Endothelial cell (in vitro differentiated cells): ENCODE results near the gene UQCR11. TPM values are rescaled to one million over a fixed set of nuclear protein-coding genes. Genes with fewer than 3 reads are reported as not detected.
A peak's percentile ranks its signal among the peaks of the same experiment; 100 is the strongest.

ENCODE experiments used
- DNase-seq: peaks from one replicate; pipeline ENCODE4 v3.0.0; 2021; ENCODE audit warnings: low spot score
- H3K27ac Mint-ChIP-seq: one replicate; pipeline ENCODE4 v1.8.0; 2021; ENCODE audit warnings: mixed read lengths, inconsistent platforms; ENCODE audit not compliant: unreplicated experiment
- H3K27me3 Mint-ChIP-seq: one replicate; pipeline ENCODE4 v1.8.0; 2021; ENCODE audit warnings: mild to moderate bottlenecking, moderate library complexity, mixed read lengths, inconsistent platforms; ENCODE audit not compliant: unreplicated experiment
- H3K36me3 Mint-ChIP-seq: one replicate; pipeline ENCODE4 v1.8.0; 2021; ENCODE audit warnings: mild to moderate bottlenecking, low read depth, mixed read lengths, inconsistent platforms; ENCODE audit not compliant: unreplicated experiment
- H3K4me1 Mint-ChIP-seq: one replicate; pipeline ENCODE4 v1.8.0; 2021; ENCODE audit warnings: mild to moderate bottlenecking, mixed read lengths, inconsistent platforms; ENCODE audit not compliant: unreplicated experiment
- H3K4me3 Mint-ChIP-seq: one replicate; pipeline ENCODE4 v1.8.0; 2021; ENCODE audit warnings: mild to moderate bottlenecking, mixed read lengths, inconsistent platforms; ENCODE audit not compliant: unreplicated experiment
- H3K9me3 Mint-ChIP-seq: one replicate; pipeline ENCODE4 v1.8.0; 2021; ENCODE audit warnings: mixed read lengths, inconsistent platforms; ENCODE audit not compliant: unreplicated experiment
- total RNA-seq: library from RNA; stranded (reverse); fragmentation: NEBNext Ultra II Directional; extraction: Animal tissue kit (Norgen Biotek cat#: 25700); gene quantifications from one replicate; pipeline ENCODE4 v1.2.1, GENCODE V29; 2021; ENCODE audit not compliant: unreplicated experiment
- TF ChIP-seq, protein P1 (sequence below): fragments of 200-600 bp; sonication (generic); IDR thresholded peaks from one replicate; pipeline ENCODE4 v1.5.0; 2021; ENCODE audit warnings: antibody characterized with exemption; ENCODE audit not compliant: unreplicated experiment

Gene UQCR11
- total RNA-seq, 1 donor from 2014 or later: 182 TPM

DNA sequence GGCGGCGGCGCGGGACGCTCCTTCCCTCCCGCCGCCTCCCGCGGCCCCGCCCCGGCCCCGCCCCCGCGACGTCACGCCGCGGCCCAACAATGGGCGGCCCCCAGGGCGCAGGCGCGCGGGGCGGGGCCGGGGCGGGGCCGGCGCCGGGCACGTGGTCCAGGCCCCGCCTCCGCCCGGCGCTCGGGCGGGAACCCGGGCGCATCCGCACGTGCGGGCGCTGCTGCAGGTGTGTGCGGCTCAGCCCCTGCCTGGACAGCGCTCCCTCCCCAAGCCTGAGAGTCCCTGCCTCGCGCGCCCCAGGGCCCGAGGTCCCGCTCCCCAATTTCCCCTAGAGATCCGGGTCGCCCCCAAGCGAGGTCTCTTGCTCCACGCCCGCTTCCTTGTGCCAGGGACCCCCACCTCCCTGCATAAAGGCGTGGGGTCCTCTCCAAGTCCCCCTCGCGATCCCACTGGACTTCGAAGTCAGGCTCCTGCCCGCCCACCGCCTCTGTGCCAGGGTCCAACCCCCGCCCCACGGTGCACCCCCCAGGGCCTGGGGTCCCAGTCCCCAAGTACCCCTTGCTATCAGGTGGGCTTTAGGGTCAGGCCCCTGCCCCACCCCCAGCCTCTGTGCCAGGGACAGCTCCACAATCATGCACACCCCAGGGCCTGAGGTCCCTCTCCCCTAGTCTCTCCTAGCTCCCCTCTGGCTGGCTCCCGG lies 36.8 kb downstream of the UQCR11 start, which contains the start of gene MEX3D:
Gene MEX3D, minus strand, starts transcription at position 6 of the 700 bp plus-strand sequence. CDS start 267 bp downstream, outside the sequence.
- peak within 1 kb of the TSS; percentile 72 for H3K27ac Mint-ChIP-seq
- peak within 1 kb of the TSS; percentile 86 for H3K4me3 Mint-ChIP-seq
- H3K4me1 Mint-ChIP-seq: peaks cover 13% of the 10 kb centered on the region
- TF ChIP-seq, protein P1, sequence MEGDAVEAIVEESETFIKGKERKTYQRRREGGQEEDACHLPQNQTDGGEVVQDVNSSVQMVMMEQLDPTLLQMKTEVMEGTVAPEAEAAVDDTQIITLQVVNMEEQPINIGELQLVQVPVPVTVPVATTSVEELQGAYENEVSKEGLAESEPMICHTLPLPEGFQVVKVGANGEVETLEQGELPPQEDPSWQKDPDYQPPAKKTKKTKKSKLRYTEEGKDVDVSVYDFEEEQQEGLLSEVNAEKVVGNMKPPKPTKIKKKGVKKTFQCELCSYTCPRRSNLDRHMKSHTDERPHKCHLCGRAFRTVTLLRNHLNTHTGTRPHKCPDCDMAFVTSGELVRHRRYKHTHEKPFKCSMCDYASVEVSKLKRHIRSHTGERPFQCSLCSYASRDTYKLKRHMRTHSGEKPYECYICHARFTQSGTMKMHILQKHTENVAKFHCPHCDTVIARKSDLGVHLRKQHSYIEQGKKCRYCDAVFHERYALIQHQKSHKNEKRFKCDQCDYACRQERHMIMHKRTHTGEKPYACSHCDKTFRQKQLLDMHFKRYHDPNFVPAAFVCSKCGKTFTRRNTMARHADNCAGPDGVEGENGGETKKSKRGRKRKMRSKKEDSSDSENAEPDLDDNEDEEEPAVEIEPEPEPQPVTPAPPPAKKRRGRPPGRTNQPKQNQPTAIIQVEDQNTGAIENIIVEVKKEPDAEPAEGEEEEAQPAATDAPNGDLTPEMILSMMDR: no peak
- no peaks in the 10 kb centered on the region for H3K9me3 Mint-ChIP-seq
- peaks cover 4% of the 10 kb centered on the region for H3K36me3 Mint-ChIP-seq
- peaks cover 35% of the 10 kb centered on the region for H3K27me3 Mint-ChIP-seq
- DNase-seq: peak; percentile 87

DNA sequence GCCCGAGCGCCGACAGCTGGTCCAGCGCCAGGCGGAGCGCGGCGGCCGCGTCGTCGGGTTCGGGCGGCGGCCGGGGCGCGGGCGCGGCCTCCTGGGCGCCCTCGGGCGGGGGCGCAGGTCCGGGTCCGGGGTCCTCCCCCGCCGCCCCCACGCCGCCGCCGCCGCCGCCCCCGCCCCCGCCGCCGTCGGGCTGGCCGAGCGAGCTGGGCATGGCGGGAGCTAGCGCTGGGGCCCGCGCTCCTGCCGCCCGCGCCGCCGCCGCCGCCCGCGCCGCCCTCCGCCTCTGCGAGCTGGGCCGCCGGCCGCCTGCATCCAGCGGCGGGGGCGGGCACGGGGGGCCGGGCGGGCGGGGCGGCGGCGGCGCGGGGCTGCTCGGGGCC lies 37.4 kb downstream of the UQCR11 start:
- Mint-ChIP-seq H3K36me3 (peaks cover 4% of the 10 kb centered on the region), H3K9me3 (no peaks in the 10 kb centered on the region), H3K4me1 (peaks cover 10% of the 10 kb centered on the region), H3K4me3 (no peak overlapping the region), H3K27ac (no peak overlapping the region), H3K27me3 (peaks cover 35% of the 10 kb centered on the region)
- no peak for DNase-seq
- TF ChIP-seq, protein P1: no peak

DNA sequence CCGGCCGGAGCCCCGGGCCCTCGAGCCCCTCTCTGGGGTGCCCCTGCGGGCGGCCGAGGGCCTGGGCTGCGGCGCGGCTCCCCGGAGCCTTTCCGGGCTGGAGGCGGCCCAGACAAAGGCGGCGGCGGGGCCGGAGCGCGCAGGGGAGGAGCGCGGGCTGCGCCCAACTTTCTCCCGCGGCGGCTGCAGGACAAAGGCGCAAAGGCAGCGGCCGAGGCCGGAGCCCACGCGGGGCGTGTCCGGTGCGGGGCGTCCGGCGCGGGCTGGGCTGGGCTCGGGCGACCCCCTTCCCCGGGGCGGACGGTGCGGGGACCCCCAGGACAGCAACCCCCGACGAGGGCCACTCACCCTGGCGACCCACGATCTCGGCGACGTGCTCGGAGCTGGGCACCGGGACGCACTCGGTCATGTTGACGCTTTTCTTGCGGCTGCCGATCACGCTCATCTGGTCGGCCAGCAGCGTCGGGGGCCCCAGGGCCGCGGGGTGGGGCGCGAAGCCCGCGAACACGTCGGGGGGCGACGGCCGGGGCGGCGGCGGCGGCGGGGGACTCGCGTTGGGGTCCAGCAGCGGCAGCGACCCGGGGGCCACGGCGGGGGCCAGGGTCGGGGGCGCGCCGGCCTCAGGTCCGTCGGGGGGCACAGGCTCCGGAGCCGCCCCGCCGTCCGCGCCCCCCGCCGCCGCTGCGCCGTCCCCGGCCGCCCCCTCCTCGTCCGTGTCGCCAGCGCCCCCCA lies 38.0 kb downstream of the UQCR11 start:
- H3K9me3 Mint-ChIP-seq: no peaks in the 10 kb centered on the region
- peak overlapping the region; percentile 72 for H3K27ac Mint-ChIP-seq
- H3K4me3 Mint-ChIP-seq: peak overlapping the region; percentile 86
- H3K4me1 Mint-ChIP-seq: peaks cover 10% of the 10 kb centered on the region
- peaks cover 4% of the 10 kb centered on the region for H3K36me3 Mint-ChIP-seq
- peak; percentile 44 for DNase-seq
- TF ChIP-seq, protein P1: no peak
- H3K27me3 Mint-ChIP-seq: peaks cover 35% of the 10 kb centered on the region

DNA sequence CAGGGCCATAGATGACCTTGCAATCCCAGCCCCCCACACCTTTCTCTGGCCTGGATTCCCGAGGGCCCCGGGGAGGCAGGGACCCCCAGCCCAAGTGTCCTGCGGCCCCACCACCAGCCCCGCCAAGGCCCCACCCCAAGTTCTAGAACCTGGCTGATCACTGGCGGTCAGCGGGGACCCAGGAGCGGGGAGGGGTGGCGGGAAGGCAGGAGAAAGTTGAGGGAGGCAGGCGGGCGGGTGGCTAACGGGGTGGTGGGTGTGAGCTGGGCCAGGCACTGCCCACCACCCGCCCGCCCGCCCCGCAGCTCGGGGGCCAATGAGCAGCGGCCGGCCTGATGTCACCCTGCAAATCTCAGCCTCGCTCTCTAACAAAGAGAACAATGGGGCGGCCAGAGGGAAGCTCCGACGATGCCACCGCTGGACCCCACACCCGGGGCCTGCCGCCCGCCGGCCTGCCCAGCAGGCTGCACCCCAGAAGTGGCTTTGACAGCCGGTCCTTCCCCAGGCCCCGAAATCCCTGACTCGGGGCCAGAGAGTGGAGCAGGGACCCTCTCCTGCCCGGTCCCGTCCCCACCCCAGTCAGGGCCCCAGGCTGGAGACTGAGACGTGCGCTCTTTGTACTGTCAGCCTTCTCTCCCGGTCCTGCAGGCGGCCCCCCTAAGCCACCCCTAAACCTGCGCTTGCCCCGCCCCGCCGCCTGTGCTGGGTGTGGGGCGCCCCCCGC lies 38.7 kb downstream of the UQCR11 start:
- Mint-ChIP-seq H3K9me3 (no peaks in the 10 kb centered on the region), H3K4me1 (peaks cover 10% of the 10 kb centered on the region), H3K36me3 (peaks cover 4% of the 10 kb centered on the region), H3K4me3 (peak overlapping the region; percentile 37), H3K27ac (no peak overlapping the region), H3K27me3 (peaks cover 36% of the 10 kb centered on the region)
- TF ChIP-seq, protein P1: no peak
- DNase-seq: peak; percentile 72
